WTC11 (cell line): ENCODE results near the gene LGALS8. TPM values are rescaled to one million over a fixed set of nuclear protein-coding genes. Genes with fewer than 3 reads are reported as not detected.

Experiments used
- ATAC-seq: fragments of 200-7000 bp; cut with Tn5 transposase; 2 replicates; pipeline ENCODE4 v1.10.0; 2021; ENCODE audit warnings: mild to moderate bottlenecking, moderate library complexity
- CTCF ChIA-PET: fragments of 300-600 bp; sonication (Branson Sonifier 250); formaldehyde crosslinking; loops from one replicate; lab custom pipeline; 2021; ENCODE audit warnings: antibody characterized with exemption; lab: Charles Lee
- POLR2A ChIA-PET: fragments of 350-600 bp; sonication (Branson Sonifier 250); formaldehyde crosslinking; loops from one replicate; lab custom pipeline; 2021; ENCODE audit warnings: antibody characterized with exemption; lab: Charles Lee
- DNase-seq: peaks from one replicate; pipeline ENCODE4 v3.0.0; 2021; ENCODE audit warnings: low spot score
- H3K27ac Mint-ChIP-seq: 2 replicates; pipeline ENCODE4 v1.8.0; 2021; ENCODE audit warnings: mixed read lengths
- H3K27me3 Mint-ChIP-seq: 2 replicates; pipeline ENCODE4 v1.8.0; 2021; ENCODE audit warnings: low read depth, mild to moderate bottlenecking, moderate library complexity, mixed read lengths
- H3K36me3 Mint-ChIP-seq: 2 replicates; pipeline ENCODE4 v1.8.0; 2021; ENCODE audit warnings: mixed read lengths
- H3K4me1 Mint-ChIP-seq: 2 replicates; pipeline ENCODE4 v1.8.0; 2022; ENCODE audit warnings: mixed read lengths
- H3K4me3 Mint-ChIP-seq: 2 replicates; pipeline ENCODE4 v1.8.0; 2021; ENCODE audit warnings: mild to moderate bottlenecking, moderate library complexity, mixed read lengths
- H3K9me3 Mint-ChIP-seq: 2 replicates; pipeline ENCODE4 v1.8.0; 2021; ENCODE audit warnings: mixed read lengths
- CREM ChIP-seq: sonication (generic); formaldehyde crosslinking; IDR thresholded peaks from 2 replicates; pipeline ENCODE4 v1.8.1; 2022; ENCODE audit warnings: mild to moderate bottlenecking, missing genetic modification reagents, moderate library complexity
- FOXJ3 ChIP-seq: sonication (generic); formaldehyde crosslinking; IDR thresholded peaks from 2 replicates; pipeline ENCODE4 v1.9.0; 2021; ENCODE audit warnings: missing genetic modification reagents, mild to moderate bottlenecking, borderline replicate concordance
- GABPB1 ChIP-seq: sonication (generic); formaldehyde crosslinking; IDR thresholded peaks from 2 replicates; pipeline ENCODE4 v1.8.1; 2023; ENCODE audit warnings: mild to moderate bottlenecking, missing genetic modification reagents
- GRHL2 ChIP-seq: fragments of 250-450 bp; sonication (Bioruptor Pico); IDR thresholded peaks from 2 replicates; pipeline ENCODE4 v1.8.0; 2022; ENCODE audit warnings: mild to moderate bottlenecking, moderate library complexity; ENCODE audit not compliant: insufficient replicate concordance, severe bottlenecking
- JUN ChIP-seq: sonication (generic); formaldehyde crosslinking; IDR thresholded peaks from 2 replicates; pipeline ENCODE4 v1.8.0; 2023; ENCODE audit warnings: mild to moderate bottlenecking, missing genetic modification reagents
- SOX15 ChIP-seq: fragments of 250-450 bp; sonication (Bioruptor Pico); IDR thresholded peaks from 2 replicates; pipeline ENCODE4 v1.9.0; 2021; ENCODE audit warnings: mild to moderate bottlenecking
- TEAD4 ChIP-seq: sonication (generic); formaldehyde crosslinking; IDR thresholded peaks from 2 replicates; pipeline ENCODE4 v1.8.0; 2022; ENCODE audit warnings: mild to moderate bottlenecking, missing genetic modification reagents
- TP53 ChIP-seq: sonication (generic); formaldehyde crosslinking; IDR thresholded peaks from 2 replicates; pipeline ENCODE4 v1.8.1; 2023; ENCODE audit warnings: mild to moderate bottlenecking, missing genetic modification reagents
- ZNF317 ChIP-seq: sonication (generic); formaldehyde crosslinking; IDR thresholded peaks from 2 replicates; pipeline ENCODE4 v1.8.1; 2023; ENCODE audit warnings: low read depth, mild to moderate bottlenecking, moderate library complexity, missing genetic modification reagents, borderline replicate concordance
- total RNA-seq: library from RNA; stranded (reverse); gene quantifications from 3 replicates; pipeline ENCODE4 v1.2.3, GENCODE V29; 2021
- TF ChIP-seq, protein P1 (sequence below): fragments of 250-450 bp; sonication (Bioruptor Pico); IDR thresholded peaks from 2 replicates; pipeline ENCODE4 v1.9.0; 2021; ENCODE audit warnings: moderate library complexity, mild to moderate bottlenecking, inconsistent platforms, borderline replicate concordance
- TF ChIP-seq, protein P2 (sequence below): sonication (generic); formaldehyde crosslinking; IDR thresholded peaks from 2 replicates; pipeline ENCODE4 v1.8.1; 2022; ENCODE audit warnings: low read depth, missing genetic modification reagents, borderline replicate concordance
- TF ChIP-seq, protein P3 (sequence below): sonication (generic); formaldehyde crosslinking; IDR thresholded peaks from 2 replicates; pipeline ENCODE4 v1.8.0; 2022; ENCODE audit warnings: mild to moderate bottlenecking, missing genetic modification reagents
- TF ChIP-seq, protein P4 (sequence below): fragments of 250-450 bp; sonication (Bioruptor Pico); conservative IDR thresholded peaks from 2 replicates; pipeline ENCODE4 v1.9.0; 2021; ENCODE audit warnings: mild to moderate bottlenecking
- TF ChIP-seq, protein P5 (sequence below): fragments of 250-450 bp; sonication (Bioruptor Pico); IDR thresholded peaks from 2 replicates; pipeline ENCODE4 v1.9.0; 2021; ENCODE audit warnings: mild to moderate bottlenecking
- TF ChIP-seq, protein P6 (sequence below): sonication (generic); formaldehyde crosslinking; conservative IDR thresholded peaks from 2 replicates; pipeline ENCODE4 v1.8.1; 2022; ENCODE audit warnings: mild to moderate bottlenecking, missing genetic modification reagents

LGALS8 gene
- total RNA-seq, 1 experiment from 2014 or later = 8.6 TPM

DNA sequence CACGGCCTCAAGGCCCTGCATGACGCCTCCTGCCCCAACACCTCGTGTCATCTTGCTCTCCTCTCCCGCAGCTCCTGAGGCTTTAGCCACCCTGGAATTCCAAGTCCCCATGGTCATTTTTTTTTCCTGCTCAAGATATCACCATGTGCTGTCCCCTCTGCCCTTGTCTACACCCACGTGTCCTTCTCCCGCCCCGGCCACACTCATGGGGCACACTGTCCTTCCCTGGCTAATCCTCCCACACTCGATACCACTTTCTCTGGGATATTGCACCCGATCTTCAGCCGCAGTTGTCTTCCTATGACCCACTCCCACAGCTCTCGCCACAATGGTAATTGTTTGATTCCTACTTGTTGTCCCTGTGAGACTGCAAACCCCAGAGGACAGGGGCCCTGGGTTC is 29.7 kb upstream of the LGALS8 start (continued):
- TF ChIP-seq, protein P1, sequence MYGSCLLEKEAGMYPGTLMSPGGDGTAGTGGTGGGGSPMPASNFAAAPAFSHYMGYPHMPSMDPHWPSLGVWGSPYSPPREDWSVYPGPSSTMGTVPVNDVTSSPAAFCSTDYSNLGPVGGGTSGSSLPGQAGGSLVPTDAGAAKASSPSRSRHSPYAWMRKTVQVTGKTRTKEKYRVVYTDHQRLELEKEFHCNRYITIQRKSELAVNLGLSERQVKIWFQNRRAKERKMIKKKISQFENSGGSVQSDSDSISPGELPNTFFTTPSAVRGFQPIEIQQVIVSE = no peak
- no peak for TF ChIP-seq SOX15 (CRISPR knock-in tag)
- TF ChIP-seq FOXJ3 (CRISPR knock-in tag) = no peak
- TF ChIP-seq, protein P2, sequence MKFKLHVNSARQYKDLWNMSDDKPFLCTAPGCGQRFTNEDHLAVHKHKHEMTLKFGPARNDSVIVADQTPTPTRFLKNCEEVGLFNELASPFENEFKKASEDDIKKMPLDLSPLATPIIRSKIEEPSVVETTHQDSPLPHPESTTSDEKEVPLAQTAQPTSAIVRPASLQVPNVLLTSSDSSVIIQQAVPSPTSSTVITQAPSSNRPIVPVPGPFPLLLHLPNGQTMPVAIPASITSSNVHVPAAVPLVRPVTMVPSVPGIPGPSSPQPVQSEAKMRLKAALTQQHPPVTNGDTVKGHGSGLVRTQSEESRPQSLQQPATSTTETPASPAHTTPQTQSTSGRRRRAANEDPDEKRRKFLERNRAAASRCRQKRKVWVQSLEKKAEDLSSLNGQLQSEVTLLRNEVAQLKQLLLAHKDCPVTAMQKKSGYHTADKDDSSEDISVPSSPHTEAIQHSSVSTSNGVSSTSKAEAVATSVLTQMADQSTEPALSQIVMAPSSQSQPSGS (CRISPR knock-in tag) = no peak
- no peak for TF ChIP-seq TP53 (CRISPR knock-in tag)
- TF ChIP-seq TEAD4 (CRISPR knock-in tag) = no peak
- TF ChIP-seq CREM (CRISPR knock-in tag) = no peak
- no peak for TF ChIP-seq ZNF317 (CRISPR knock-in tag)

DNA sequence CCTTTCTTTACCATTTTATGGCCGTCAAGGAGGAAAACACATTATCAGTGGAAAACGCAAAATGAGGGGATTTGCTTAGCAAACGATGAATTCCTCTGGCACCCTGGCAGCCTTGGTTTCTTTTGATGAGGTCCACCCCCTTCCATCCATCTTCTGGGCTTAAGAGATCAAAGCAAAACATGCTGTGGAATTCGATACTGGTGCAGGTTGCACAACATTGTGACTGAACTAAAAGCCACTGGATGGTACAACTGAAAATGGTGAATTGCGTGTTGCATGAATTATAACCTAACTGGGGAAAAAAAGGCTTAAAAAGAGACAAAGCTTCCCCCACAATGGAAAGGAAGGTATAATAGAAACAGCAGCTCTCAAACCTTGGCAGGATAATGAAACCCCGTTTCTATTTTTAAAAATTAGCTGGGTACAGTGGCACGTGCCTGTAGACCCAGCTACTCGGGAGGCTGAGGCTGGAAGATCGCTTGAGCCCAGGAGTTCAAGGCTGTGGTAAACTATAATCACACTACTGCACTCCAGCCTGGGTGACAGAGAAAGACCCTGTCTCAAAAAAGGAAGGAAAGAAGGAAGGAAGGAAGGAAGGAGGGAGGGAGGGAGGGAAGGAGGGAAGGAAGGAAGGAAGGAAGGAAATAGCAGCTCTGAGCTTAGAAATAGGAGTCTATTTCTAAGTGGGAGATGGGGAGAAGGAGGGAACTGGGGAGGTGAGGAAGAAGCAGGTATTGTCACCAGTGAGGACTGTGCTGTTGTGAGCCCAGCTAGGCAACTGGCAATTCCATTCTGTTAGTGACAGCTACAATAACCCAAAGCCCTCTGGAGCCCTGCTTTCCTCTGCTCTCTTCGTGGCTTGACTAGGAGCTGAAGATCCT is 29.0 kb upstream of the LGALS8 start:
- no peak for DNase-seq
- Mint-ChIP-seq H3K27me3 (no peaks in the 10 kb centered on the region), H3K4me1 (peaks cover 21% of the 10 kb centered on the region), H3K36me3 (no peaks in the 10 kb centered on the region), H3K4me3 (no peak overlapping the region), H3K9me3 (no peaks in the 10 kb centered on the region), H3K27ac (no peak overlapping the region)
- CTCF ChIA-PET = no interaction called here
- TF ChIP-seq GABPB1 (CRISPR knock-in tag) (peak; percentile 61), TP53 (CRISPR knock-in tag) (no peak)
- POLR2A ChIA-PET = no interaction called here
- no peak; the same call in 1 of the 2 replicates for ATAC-seq

DNA sequence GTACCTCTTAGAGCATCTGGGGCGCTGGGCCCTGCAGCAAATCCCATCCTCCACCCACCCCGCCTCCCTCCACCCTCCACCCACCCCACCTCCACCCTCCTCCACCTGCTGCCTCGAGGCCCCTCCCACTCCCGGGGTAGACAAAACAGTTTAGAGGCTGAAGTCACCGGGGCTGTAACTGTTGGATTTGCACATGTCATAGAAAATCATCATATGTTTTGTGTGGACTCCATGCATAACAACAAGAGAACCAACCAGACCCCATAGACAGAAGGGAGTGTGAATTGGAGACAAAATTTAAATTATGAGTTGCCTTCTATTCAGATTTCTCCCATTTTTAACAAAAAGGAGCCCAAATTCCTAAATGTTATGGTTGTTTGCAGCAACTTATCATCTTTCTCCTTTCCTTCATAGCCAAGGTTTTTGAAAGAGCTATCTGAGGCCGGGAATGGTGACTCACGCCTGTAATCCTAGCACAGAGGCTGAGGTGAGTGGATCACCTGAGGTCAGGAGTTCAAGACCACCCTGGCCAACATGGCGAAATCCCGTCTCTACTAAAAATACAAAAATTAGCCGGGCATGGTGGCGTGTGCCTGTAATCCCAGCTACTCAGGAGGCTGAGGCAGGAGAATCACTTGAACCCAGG is 28.2 kb upstream of the LGALS8 start:
- H3K4me1 Mint-ChIP-seq = peaks cover 21% of the 10 kb centered on the region
- H3K27ac Mint-ChIP-seq = no peak overlapping the region
- H3K36me3 Mint-ChIP-seq = no peaks in the 10 kb centered on the region
- no peaks in the 10 kb centered on the region for H3K9me3 Mint-ChIP-seq
- CTCF ChIA-PET = no interaction called here
- no peaks in the 10 kb centered on the region for H3K27me3 Mint-ChIP-seq
- ATAC-seq = peak; percentile 83
- H3K4me3 Mint-ChIP-seq = no peak overlapping the region
- TF ChIP-seq, protein P3, sequence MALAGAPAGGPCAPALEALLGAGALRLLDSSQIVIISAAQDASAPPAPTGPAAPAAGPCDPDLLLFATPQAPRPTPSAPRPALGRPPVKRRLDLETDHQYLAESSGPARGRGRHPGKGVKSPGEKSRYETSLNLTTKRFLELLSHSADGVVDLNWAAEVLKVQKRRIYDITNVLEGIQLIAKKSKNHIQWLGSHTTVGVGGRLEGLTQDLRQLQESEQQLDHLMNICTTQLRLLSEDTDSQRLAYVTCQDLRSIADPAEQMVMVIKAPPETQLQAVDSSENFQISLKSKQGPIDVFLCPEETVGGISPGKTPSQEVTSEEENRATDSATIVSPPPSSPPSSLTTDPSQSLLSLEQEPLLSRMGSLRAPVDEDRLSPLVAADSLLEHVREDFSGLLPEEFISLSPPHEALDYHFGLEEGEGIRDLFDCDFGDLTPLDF (CRISPR knock-in tag) = no peak
- TF ChIP-seq JUN (CRISPR knock-in tag) (no peak), GRHL2 (CRISPR knock-in tag) (no peak), CREM (CRISPR knock-in tag) (no peak), SOX15 (CRISPR knock-in tag) (no peak)
- TF ChIP-seq, protein P4, sequence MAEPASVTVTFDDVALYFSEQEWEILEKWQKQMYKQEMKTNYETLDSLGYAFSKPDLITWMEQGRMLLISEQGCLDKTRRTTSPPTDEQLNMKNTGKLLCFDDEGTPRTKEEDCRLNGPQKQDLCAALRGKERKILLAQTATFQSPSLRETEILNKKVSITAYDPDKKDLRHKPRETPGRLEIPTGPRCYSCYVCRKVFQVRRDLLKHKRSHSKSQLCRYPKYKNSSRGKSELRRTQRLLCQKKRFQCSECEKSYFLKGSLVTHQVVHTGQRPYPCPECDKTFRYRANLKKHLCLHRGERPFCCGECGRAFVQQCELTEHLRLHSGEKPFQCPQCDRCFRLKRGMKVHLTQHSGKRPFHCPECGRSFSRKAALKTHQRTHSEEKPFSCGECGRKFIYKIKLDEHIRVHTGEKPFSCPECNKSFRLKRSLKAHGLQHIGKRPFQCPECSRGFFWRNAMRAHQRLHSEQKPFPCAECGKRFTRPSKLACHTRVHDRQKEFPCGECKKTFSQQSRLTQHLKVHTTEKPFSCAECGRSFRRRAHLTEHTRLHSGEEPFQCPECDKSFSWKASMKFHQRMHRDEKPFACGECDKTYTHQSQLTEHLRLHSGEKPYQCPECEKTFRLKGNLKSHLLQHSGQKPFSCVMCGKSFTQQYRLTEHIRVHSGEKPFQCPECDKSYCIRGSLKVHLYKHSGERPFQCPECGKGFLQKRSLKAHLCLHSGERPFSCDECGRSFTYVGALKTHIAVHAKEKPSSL (CRISPR knock-in tag) = no peak
- TF ChIP-seq, protein P1 = no peak
- TF ChIP-seq, protein P5, sequence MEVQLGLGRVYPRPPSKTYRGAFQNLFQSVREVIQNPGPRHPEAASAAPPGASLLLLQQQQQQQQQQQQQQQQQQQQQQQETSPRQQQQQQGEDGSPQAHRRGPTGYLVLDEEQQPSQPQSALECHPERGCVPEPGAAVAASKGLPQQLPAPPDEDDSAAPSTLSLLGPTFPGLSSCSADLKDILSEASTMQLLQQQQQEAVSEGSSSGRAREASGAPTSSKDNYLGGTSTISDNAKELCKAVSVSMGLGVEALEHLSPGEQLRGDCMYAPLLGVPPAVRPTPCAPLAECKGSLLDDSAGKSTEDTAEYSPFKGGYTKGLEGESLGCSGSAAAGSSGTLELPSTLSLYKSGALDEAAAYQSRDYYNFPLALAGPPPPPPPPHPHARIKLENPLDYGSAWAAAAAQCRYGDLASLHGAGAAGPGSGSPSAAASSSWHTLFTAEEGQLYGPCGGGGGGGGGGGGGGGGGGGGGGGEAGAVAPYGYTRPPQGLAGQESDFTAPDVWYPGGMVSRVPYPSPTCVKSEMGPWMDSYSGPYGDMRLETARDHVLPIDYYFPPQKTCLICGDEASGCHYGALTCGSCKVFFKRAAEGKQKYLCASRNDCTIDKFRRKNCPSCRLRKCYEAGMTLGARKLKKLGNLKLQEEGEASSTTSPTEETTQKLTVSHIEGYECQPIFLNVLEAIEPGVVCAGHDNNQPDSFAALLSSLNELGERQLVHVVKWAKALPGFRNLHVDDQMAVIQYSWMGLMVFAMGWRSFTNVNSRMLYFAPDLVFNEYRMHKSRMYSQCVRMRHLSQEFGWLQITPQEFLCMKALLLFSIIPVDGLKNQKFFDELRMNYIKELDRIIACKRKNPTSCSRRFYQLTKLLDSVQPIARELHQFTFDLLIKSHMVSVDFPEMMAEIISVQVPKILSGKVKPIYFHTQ (CRISPR knock-in tag) = no peak
- TF ChIP-seq, protein P6, sequence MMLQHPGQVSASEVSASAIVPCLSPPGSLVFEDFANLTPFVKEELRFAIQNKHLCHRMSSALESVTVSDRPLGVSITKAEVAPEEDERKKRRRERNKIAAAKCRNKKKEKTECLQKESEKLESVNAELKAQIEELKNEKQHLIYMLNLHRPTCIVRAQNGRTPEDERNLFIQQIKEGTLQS (CRISPR knock-in tag) = no peak
- DNase-seq = peak; percentile 40
- POLR2A ChIA-PET = no interaction called here
